Measurements from ENCODE around the gene MRPS27.
"Not testable (repeated sequence)": the region's sequence is repeated elsewhere in the genome, so short reads cannot be mapped to it uniquely, and the experiment has no call there.

MRPS27 gene

GRCh38 chr5:72202331-72202825 is 117.7 kb downstream of the MRPS27 start:
- DNase-seq (ENCODE audit: low read depth in 2 of 2): no peak

- no peak for DNase-seq (ENCODE audit: low read depth in 2 of 2)
Observed at GRCh38 chr5:72199681-72200080, 120.4 kb downstream of the MRPS27 start.

GRCh38 chr5:72197393-72197792 is 122.6 kb downstream of the MRPS27 start:
- DNase-seq (ENCODE audit: low read depth in 2 of 2): no peak

GRCh38 chr5:72195581-72195980 is 124.5 kb downstream of the MRPS27 start:
- no peak for DNase-seq (ENCODE audit: low read depth in 2 of 2)

GRCh38 chr5:72194846-72195245 is 125.2 kb downstream of the MRPS27 start:
- DNase-seq (ENCODE audit: low read depth in 2 of 2): peak; percentile 6 to 41

- no peak for DNase-seq (ENCODE audit: low read depth in 2 of 2)
Observed at GRCh38 chr5:72191404-72191803, 128.6 kb downstream of the MRPS27 start.

GRCh38 chr5:72189146-72189545 is 130.9 kb downstream of the MRPS27 start:
- DNase-seq (ENCODE audit: low read depth in 2 of 2): no peak

- no peak for DNase-seq (ENCODE audit: low read depth in 2 of 2)
Observed at GRCh38 chr5:72188166-72188565, 131.9 kb downstream of the MRPS27 start.

- DNase-seq (ENCODE audit: low read depth in 2 of 2): no peak
Observed at GRCh38 chr5:72187388-72188075, 132.5 kb downstream of the MRPS27 start.

GRCh38 chr5:72185496-72186329 is 134.3 kb downstream of the MRPS27 start:
- DNase-seq (ENCODE audit: low read depth in 2 of 2): no peak

GRCh38 chr5:72184408-72184807 is 135.6 kb downstream of the MRPS27 start:
- DNase-seq (ENCODE audit: low read depth in 2 of 2): no peak

GRCh38 chr5:72183101-72183520 is 136.9 kb downstream of the MRPS27 start:
- DNase-seq (ENCODE audit: low read depth in 2 of 2): no peak

- DNase-seq (ENCODE audit: low read depth in 2 of 2): no peak
Observed at GRCh38 chr5:72182686-72183085, 137.4 kb downstream of the MRPS27 start.

GRCh38 chr5:72180925-72181324 is 139.1 kb downstream of the MRPS27 start:
- no peak for DNase-seq (ENCODE audit: low read depth in 2 of 2)

GRCh38 chr5:72179816-72180440 is 140.1 kb downstream of the MRPS27 start:
- DNase-seq (ENCODE audit: low read depth in 2 of 2): no peak

- no peak for DNase-seq (ENCODE audit: low read depth in 2 of 2)
Observed at GRCh38 chr5:72179028-72179815, 140.8 kb downstream of the MRPS27 start.

GRCh38 chr5:72177538-72177937 is 142.5 kb downstream of the MRPS27 start:
- no peak for DNase-seq (ENCODE audit: low read depth in 2 of 2)

- DNase-seq (ENCODE audit: low read depth in 2 of 2): no peak
Observed at GRCh38 chr5:72172786-72173185, 147.3 kb downstream of the MRPS27 start.

- DNase-seq (ENCODE audit: low read depth in 2 of 2): peak in 1 of 2 donors; percentile 16
Observed at GRCh38 chr5:72171667-72172066, 148.4 kb downstream of the MRPS27 start.

GRCh38 chr5:72171181-72171580 is 148.9 kb downstream of the MRPS27 start:
- not testable (repeated sequence) for DNase-seq (ENCODE audit: low read depth in 2 of 2)

- no peak for DNase-seq (ENCODE audit: low read depth in 2 of 2)
Observed at GRCh38 chr5:72170101-72170500, 149.9 kb downstream of the MRPS27 start.
